Suprapubic skin (tissue), 3 donors: Measurements from ENCODE around the gene CLSTN2.

Experiments used
- POLR2AphosphoS5 ChIP-seq, 3 donors: sonication (generic); formaldehyde crosslinking; IDR thresholded peaks; one replicate each; pipeline ENCODE4 v1.6.1; 2017; ENCODE audit warnings: antibody characterized with exemption in 3 of 3
- TF ChIP-seq, protein P1 (sequence below), 2 donors: fragments of 200-600 bp in 1 of 2; fragments of 450-650 bp in 1 of 2; sonication (generic) in 1 of 2; IDR thresholded peaks; one replicate each; pipeline ENCODE4 v1.5.1; 2016 to 2019; ENCODE audit warnings: antibody characterized with exemption in 2 of 2, mild to moderate bottlenecking in 1 of 2, moderate library complexity in 1 of 2

DNA sequence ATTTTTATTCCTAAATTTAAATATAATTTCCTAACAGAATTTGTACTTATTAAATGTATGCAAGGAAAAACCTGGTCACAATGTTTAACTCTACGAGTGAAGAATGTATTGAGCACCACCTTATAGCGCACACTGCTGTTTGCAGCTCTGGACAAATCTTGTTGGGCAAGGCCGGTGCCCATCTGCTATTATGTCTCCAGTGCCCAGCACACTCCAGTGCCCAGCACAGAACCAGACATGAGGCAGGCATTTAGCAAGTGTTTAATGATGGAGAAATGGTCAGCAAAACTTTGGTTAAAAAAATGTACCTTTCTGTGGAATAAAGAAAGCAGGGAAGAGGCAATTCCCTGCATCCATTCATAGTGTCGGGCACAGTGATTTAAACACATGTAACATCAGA, 488.2 kb downstream of the CLSTN2 start:
- TF ChIP-seq, protein P1, sequence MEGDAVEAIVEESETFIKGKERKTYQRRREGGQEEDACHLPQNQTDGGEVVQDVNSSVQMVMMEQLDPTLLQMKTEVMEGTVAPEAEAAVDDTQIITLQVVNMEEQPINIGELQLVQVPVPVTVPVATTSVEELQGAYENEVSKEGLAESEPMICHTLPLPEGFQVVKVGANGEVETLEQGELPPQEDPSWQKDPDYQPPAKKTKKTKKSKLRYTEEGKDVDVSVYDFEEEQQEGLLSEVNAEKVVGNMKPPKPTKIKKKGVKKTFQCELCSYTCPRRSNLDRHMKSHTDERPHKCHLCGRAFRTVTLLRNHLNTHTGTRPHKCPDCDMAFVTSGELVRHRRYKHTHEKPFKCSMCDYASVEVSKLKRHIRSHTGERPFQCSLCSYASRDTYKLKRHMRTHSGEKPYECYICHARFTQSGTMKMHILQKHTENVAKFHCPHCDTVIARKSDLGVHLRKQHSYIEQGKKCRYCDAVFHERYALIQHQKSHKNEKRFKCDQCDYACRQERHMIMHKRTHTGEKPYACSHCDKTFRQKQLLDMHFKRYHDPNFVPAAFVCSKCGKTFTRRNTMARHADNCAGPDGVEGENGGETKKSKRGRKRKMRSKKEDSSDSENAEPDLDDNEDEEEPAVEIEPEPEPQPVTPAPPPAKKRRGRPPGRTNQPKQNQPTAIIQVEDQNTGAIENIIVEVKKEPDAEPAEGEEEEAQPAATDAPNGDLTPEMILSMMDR (IDR thresholded peaks at IDR 0.05) = no peak
- no peak for TF ChIP-seq POLR2AphosphoS5 (IDR thresholded peaks at IDR 0.05)
